ENCODE results near the gene BACE1.
"Not testable (repeated sequence)": the region's sequence is repeated elsewhere in the genome, so short reads cannot be mapped to it uniquely, and the experiment has no call there.

BACE1 gene

GRCh38 chr11:117316197-117316961 lies at the start of gene BACE1:
Gene BACE1 (minus strand): TSS chr11:117316256. CDS start chr11:117315795, 461 bp downstream.
- peak; percentile 12 for DNase-seq

GRCh38 chr11:117361432-117361831 lies 45.4 kb upstream of the BACE1 start:
- no peak for DNase-seq

GRCh38 chr11:117356126-117356890 lies 40.3 kb upstream of the BACE1 start:
- DNase-seq, result no peak

- DNase-seq, result no peak
Observed at GRCh38 chr11:117354550-117354949, 38.5 kb upstream of the BACE1 start.

- DNase-seq, result no peak
Observed at GRCh38 chr11:117345039-117345438, 29.0 kb upstream of the BACE1 start.

- no peak for DNase-seq
Observed at GRCh38 chr11:117337076-117337475, 21.0 kb upstream of the BACE1 start.

- no peak for DNase-seq
Observed at GRCh38 chr11:117335399-117335798, 19.3 kb upstream of the BACE1 start.

GRCh38 chr11:117334896-117335295 lies 18.8 kb upstream of the BACE1 start:
- no peak for DNase-seq

- no peak for DNase-seq
Observed at GRCh38 chr11:117333917-117334316, 17.9 kb upstream of the BACE1 start.

GRCh38 chr11:117332843-117333242 lies 16.8 kb upstream of the BACE1 start:
- DNase-seq, result no peak

GRCh38 chr11:117328375-117329010 lies 12.4 kb upstream of the BACE1 start:
- DNase-seq, result no peak

- DNase-seq, result peak; percentile 97
Observed at GRCh38 chr11:117327567-117328374, 11.7 kb upstream of the BACE1 start, which contains the start of gene CEP164. Gene CEP164 (plus strand): TSS chr11:117327854. CDS start chr11:117338587, 10,733 bp downstream.

- DNase-seq, result not testable (repeated sequence)
Observed at GRCh38 chr11:117327255-117327566, 11.2 kb upstream of the BACE1 start.

- no peak for DNase-seq
Observed at GRCh38 chr11:117319214-117319840, 3.3 kb upstream of the BACE1 start.

GRCh38 chr11:117318738-117319137 lies 2.7 kb upstream of the BACE1 start:
- DNase-seq, result no peak

GRCh38 chr11:117315285-117316196 lies 515 bp downstream of the BACE1 start:
- no peak for DNase-seq

GRCh38 chr11:117314840-117315239 lies 1.2 kb downstream of the BACE1 start:
- no peak for DNase-seq

GRCh38 chr11:117313828-117314768 lies 2.0 kb downstream of the BACE1 start:
- DNase-seq, result no peak

GRCh38 chr11:117313091-117313490 lies 3.0 kb downstream of the BACE1 start:
- no peak for DNase-seq

GRCh38 chr11:117309310-117309709 lies 6.7 kb downstream of the BACE1 start:
- DNase-seq, result no peak

Measured in CD4-positive, alpha-beta T cell treated with Interleukin-4 for 4 hours (primary cell).